GM18861 (cell line): ENCODE results near the gene OPN1LW.
"Not testable (repeated sequence)": the region's sequence is repeated elsewhere in the genome, so short reads cannot be mapped to it uniquely, and the experiment has no call there.

Experiments used
- ATAC-seq: cut with Tn5 transposase; IDR thresholded peaks from one replicate; pipeline ENCODE4 v1.9.1; 2021; ENCODE audit not compliant: unreplicated experiment

OPN1LW gene

DNA sequence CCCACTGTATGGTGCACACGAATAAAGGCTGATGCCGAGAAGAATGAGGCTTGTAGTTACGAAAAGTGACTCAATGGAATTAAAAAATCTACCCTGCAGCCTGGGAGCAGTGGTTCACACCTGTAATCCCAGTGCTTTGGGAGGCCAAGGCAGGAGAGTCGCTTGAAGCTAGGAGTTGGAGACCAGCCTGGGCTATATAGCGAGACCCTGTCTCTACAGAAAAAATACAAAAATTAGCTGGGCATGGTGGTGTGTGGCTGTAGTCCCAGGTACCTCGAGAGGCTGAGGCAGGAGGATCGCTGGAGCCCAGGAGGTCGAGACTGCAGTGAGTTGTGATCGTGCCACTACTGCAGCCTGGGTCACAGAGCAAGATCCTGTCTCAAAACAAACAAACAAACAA lies 11.7 kb upstream of the OPN1LW start:
- ATAC-seq, result no peak

DNA sequence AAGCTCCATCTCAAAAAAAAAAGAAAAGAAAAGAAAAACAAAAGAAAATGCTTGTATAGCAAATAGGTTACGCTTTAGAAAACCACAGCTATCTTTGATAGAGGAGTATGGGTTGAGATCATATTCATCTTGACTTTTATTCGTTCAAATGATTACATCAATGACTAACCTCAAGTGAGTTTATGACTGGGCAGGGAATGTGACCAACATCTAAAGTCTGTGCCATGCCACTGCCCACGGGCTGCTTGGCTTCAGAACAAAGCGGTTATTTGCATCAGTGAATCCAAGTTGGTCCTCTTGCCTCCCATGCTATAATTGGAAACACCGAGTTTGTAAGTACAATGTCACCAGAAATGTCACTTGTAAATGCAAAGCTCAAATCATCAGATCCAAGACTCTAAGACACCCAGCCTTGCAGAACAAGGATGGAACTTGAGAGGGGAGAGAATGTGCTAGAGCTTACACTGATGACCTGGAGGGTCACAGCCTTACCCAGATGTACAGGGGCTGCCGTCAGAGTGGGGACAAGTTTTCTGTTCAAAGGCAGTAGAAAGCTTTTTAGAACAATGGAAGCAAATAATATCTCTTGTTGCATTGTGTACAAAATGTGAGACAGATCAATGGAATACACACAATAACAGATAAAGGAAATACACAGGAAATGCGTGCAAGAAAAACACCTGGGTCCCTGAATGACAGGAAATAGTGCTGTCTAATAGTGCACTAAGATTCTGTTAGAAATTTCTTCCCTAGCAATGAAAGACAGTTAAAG lies 8.4 kb upstream of the OPN1LW start:
- ATAC-seq, result no peak

DNA sequence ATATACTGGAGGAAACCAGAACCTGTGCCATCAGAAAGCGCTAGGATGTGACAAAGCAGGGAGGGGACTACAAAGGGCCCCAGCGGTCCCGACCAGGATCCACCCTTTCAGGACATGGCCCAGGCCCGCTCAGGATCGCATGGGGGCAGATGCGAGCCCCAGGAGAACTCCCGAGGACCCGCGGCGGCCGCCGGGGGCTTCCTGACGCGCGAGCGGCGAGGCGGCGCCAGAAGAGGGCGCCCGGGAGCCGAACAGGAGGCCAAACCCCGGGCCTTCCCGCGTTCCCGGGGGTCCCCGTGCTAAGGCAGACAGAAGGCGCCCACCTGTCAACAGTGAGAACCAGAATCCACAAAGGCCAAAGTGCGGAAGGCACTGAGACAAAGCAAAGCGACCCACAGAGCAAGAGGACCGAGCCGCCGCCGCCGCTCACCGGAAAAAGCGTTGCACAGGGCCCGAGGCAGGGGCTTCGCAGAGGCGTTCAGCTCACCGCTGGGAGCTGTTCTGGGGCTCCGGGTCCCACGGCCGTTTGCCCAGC lies 7.3 kb upstream of the OPN1LW start:
- ATAC-seq, result no peak

DNA sequence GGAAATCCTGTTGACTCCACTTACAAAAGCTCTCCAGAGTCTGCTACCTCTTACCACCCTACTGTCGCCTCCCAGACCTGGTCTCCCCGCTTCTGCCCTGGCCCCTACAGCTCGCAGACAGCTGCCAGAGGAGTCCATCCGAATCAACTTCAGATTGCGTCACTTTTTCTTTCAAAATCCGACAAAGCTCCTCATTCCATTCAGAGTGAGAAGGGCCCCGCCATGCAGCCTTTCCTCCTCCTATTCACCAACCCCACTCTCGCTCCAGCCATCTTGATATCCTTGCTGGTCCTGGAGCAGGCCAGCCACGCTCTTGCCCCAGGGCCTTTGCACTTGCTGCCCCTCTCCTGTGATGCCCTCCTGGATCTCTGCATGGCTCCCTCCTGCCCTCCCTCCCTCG lies 5.2 kb upstream of the OPN1LW start:
- ATAC-seq, result no peak

- ATAC-seq, result no peak
Measured at GRCh38 chrX:154140206-154140605, 3.8 kb upstream of the OPN1LW start.

- ATAC-seq, result no peak
Measured at GRCh38 chrX:154140742-154141141, 3.3 kb upstream of the OPN1LW start.

GRCh38 chrX:154142386-154142785 lies 1.7 kb upstream of the OPN1LW start:
- ATAC-seq, result no peak

- ATAC-seq, result no peak
Measured at GRCh38 chrX:154142950-154143745, 895 bp upstream of the OPN1LW start.

GRCh38 chrX:154151030-154151429 lies 7.0 kb downstream of the OPN1LW start:
- ATAC-seq, result not testable (repeated sequence)

DNA sequence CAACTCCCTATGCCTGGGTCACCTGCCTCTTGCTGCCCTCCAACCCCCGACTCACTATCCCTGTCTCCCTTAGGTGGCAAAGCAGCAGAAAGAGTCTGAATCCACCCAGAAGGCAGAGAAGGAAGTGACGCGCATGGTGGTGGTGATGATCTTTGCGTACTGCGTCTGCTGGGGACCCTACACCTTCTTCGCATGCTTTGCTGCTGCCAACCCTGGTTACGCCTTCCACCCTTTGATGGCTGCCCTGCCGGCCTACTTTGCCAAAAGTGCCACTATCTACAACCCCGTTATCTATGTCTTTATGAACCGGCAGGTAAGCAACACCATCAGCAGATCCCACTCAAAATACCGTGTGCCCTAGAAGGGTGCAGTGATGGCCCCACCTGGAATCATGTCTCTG lies 12.2 kb downstream of the OPN1LW start:
- ATAC-seq, result not testable (repeated sequence)

- not testable (repeated sequence) for ATAC-seq
Measured at GRCh38 chrX:154157207-154157606, 13.2 kb downstream of the OPN1LW start.

DNA sequence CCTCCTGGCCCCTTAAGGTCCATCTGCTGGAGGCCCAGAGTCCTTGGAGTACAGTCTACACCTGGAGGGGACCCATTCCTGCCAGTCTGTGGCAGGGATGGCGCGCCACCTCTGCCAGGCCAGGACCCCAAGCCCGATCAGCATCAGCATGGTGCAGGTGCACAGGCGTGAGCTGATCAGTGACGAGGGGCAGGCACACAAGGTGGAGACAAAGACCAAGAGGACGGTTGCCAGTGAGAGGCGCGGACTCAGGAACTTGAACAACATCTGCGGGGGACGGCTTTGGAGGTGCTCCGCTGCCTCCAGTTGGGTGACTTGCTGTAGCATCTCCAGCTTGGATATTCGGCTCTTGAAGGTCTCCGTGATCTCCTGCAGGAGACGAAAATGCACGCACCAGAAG lies 15.3 kb downstream of the OPN1LW start:
- not testable (repeated sequence) for ATAC-seq

DNA sequence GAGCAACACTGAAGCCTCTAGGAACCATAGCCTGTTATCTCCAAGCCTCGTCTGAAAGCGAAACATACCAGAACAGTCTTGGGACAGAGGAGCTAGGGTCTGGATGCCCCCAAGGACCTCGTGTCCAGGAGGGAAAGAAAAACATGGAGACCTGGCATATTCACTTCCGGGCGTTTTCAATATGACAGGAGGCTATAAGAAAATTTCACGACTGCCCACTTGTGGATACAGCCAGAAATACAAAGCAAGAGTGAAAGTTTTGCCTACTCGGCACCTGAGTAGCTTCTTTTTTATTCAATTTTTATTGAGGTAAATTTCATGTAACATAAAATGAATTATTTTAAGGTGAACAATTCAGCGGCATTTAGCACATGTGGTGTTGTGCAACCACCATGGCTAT lies 20.9 kb downstream of the OPN1LW start:
- not testable (repeated sequence) for ATAC-seq

DNA sequence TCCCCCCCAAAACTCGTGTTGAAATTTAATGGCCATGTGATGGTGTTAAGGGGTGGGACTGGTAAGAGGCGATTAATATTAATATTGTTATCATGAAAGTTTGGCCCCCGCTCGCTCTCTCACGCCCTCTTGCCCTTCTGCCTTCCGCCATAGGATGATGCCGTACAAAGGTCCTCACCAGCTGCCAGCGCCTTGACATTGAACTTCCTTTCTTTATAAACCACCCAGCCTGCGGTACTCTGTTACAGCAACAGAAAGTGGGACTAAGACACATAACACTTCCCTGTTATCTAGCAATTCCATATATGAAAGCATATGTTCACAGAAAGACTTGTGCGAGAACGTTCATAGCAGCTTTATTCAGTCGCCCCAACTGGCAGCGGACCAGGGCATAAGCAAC lies 24.3 kb downstream of the OPN1LW start:
- ATAC-seq, result not testable (repeated sequence)

DNA sequence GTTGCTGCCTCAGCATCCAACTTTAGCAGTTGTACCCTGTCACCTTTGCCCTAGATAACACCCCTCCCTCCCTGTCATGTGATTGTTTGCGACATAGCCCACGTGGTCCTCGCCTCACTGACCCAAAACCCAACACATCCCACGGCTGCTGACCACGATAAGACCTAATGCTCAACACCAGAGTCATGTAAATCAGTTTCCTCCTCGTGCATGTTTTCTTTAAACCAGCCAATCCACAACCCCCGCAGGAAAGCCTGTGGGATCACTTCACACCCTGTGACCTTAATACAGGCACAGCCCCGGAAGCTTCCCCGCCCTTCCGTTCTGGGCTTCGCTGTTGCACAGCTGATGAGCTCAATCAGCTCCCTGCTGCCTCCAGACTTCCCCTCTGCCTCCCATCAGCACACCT lies 28.5 kb downstream of the OPN1LW start:
- peak; percentile 52 for ATAC-seq

- ATAC-seq, result not testable (repeated sequence)
Measured at GRCh38 chrX:154174356-154174755, 30.3 kb downstream of the OPN1LW start.

GRCh38 chrX:154182296-154182695 lies 38.3 kb downstream of the OPN1LW start, which contains the start of gene OPN1MW:
Gene OPN1MW (plus strand): TSS chrX:154182596. CDS start chrX:154182678, 82 bp downstream.
- not testable (repeated sequence) for ATAC-seq

GRCh38 chrX:154183794-154184193 lies 39.8 kb downstream of the OPN1LW start:
- ATAC-seq, result not testable (repeated sequence)

DNA sequence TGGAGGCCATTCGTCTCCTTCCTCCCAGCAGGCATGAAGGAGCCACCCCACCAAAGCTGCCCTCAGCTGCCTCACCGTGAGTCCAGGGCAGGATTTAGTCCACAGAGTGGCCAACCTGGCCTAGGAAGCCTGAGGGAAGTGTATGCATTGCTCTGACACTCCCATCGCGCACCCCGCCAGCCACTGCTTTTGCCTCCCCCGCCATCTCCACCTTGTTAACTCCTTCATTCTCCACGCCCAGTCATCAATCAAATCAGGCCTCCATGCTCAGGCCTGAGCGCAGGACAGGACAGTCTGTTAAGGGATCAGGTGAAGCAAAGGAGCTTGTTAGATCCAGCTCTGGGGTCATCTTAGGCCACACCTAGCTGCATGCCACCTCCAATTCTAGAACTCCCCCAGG lies 48.8 kb downstream of the OPN1LW start:
- not testable (repeated sequence) for ATAC-seq

DNA sequence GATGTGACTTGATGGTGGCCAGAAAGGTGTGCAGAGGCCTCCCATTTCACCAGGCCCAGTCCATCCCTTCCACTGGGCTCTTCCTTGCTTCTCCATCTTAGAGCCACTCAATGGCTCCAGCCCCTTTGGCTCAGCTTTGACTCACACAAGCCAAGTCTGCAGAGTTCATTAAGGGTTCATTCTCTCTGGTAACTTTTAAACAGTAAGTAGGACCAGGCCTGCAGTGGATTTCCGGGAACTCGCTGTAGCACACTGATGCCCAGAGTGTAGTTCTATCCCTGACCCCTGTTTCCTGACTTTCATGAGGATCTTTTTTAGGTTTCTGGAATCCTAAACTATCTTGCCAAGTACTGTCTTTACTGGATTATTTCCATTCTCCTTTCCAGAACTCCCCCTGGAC lies 50.3 kb downstream of the OPN1LW start:
- ATAC-seq, result not testable (repeated sequence)

DNA sequence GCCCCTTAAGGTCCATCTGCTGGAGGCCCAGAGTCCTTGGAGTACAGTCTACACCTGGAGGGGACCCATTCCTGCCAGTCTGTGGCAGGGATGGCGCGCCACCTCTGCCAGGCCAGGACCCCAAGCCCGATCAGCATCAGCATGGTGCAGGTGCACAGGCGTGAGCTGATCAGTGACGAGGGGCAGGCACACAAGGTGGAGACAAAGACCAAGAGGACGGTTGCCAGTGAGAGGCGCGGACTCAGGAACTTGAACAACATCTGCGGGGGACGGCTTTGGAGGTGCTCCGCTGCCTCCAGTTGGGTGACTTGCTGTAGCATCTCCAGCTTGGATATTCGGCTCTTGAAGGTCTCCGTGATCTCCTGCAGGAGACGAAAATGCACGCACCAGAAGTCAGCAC lies 52.4 kb downstream of the OPN1LW start:
- ATAC-seq, result not testable (repeated sequence)
